OCI-LY1 (cell line): ENCODE results near the gene HOXD13.

ENCODE experiments used
- H2AFZ ChIP-seq: fragments of 200-600 bp; sonication (generic), shearing (Covaris generic); 2 replicates; pipeline ENCODE4 v1.6.0; 2014; ENCODE audit warnings: antibody characterized with exemption, mild to moderate bottlenecking, low read length
- H3F3A ChIP-seq: fragments of 200-600 bp; sonication (generic), shearing (Covaris generic); 2 replicates; pipeline ENCODE4 v1.6.0; 2014; ENCODE audit warnings: mild to moderate bottlenecking, antibody characterized with exemption, low read length, moderate library complexity; ENCODE audit not compliant: insufficient read depth
- H3K27ac ChIP-seq: fragments of 200-600 bp; sonication (generic); 2 replicates; pipeline ENCODE4 v1.5.1; 2014; ENCODE audit warnings: low read length, mixed run types, mild to moderate bottlenecking, low read depth; ENCODE audit not compliant: poor library complexity, severe bottlenecking
- H3K27me3 ChIP-seq: fragments of 200-600 bp; sonication (generic); 2 replicates; pipeline ENCODE4 v1.6.0; 2014; ENCODE audit warnings: antibody characterized with exemption, mild to moderate bottlenecking, low read length, moderate library complexity; ENCODE audit not compliant: insufficient read depth
- H3K36me3 ChIP-seq: fragments of 200-600 bp; sonication (generic); 2 replicates; pipeline ENCODE4 v1.6.1; 2014; ENCODE audit warnings: mild to moderate bottlenecking, antibody characterized with exemption, low read length, moderate library complexity, mixed read lengths; ENCODE audit not compliant: insufficient read depth
- H3K4me1 ChIP-seq: fragments of 200-600 bp; sonication (generic); 2 replicates; pipeline ENCODE4 v1.5.1; 2014; ENCODE audit warnings: mild to moderate bottlenecking, low read length, moderate library complexity; ENCODE audit not compliant: insufficient read depth, severe bottlenecking
- H3K4me2 ChIP-seq: fragments of 200-600 bp; sonication (generic), shearing (Covaris generic); 2 replicates; pipeline ENCODE4 v1.6.1; 2014; ENCODE audit warnings: low read length
- H3K4me3 ChIP-seq: fragments of 200-600 bp; sonication (generic); 2 replicates; pipeline ENCODE4 v1.5.1; 2014; ENCODE audit warnings: low read length, low read depth, mild to moderate bottlenecking, mixed read lengths; ENCODE audit not compliant: poor library complexity, severe bottlenecking
- H3K79me2 ChIP-seq: fragments of 200-600 bp; shearing (Covaris generic); 2 replicates; pipeline ENCODE4 v1.6.1; 2016; ENCODE audit warnings: mixed run types, low read length, mixed read lengths; ENCODE audit not compliant: insufficient read depth
- H3K9ac ChIP-seq: fragments of 200-600 bp; sonication (generic), shearing (Covaris generic); 2 replicates; pipeline ENCODE4 v1.6.1; 2014; ENCODE audit warnings: mild to moderate bottlenecking, low read length, mixed read lengths
- H3K9me2 ChIP-seq: fragments of 200-600 bp; sonication (generic), shearing (Covaris generic); 2 replicates; pipeline ENCODE4 v1.6.1; 2014; ENCODE audit warnings: low read depth, mild to moderate bottlenecking, low read length, mixed read lengths
- H3K9me3 ChIP-seq: fragments of 200-600 bp; shearing (Covaris generic); 2 replicates; pipeline ENCODE4 v1.6.1; 2014; ENCODE audit warnings: low read length, mixed read lengths
- H4K20me1 ChIP-seq: fragments of 200-600 bp; sonication (generic), shearing (Covaris generic); 2 replicates; pipeline ENCODE4 v1.6.0; 2016; ENCODE audit warnings: mild to moderate bottlenecking, low read length; ENCODE audit not compliant: insufficient read depth
- CTCF ChIP-seq: fragments of 200-600 bp; sonication (generic), shearing (Covaris generic); IDR thresholded peaks from 2 replicates; pipeline ENCODE4 v1.5.1; 2017; ENCODE audit warnings: mild to moderate bottlenecking, antibody characterized with exemption, low read length, moderate library complexity, mixed read lengths
- EZH2 ChIP-seq: fragments of 200-600 bp; sonication (generic), shearing (Covaris generic); IDR thresholded peaks from 2 replicates; pipeline ENCODE4 v1.8.0; 2017; ENCODE audit warnings: borderline replicate concordance, mixed run types, mild to moderate bottlenecking, antibody characterized with exemption, low read length, moderate library complexity, mixed read lengths

HOXD13 gene

GRCh38 chr2:176137252-176137580, 44.7 kb downstream of the HOXD13 start:
- Histone ChIP-seq H3K36me3 (no peaks in the 10 kb centered on the region), H3K9ac (no peak overlapping the region), H3K4me3 (no peak overlapping the region), H3F3A (no peaks in the 10 kb centered on the region), H3K9me2 (no peaks in the 10 kb centered on the region), H3K79me2 (no peaks in the 10 kb centered on the region), H3K9me3 (no peaks in the 10 kb centered on the region), H2AFZ (no peak overlapping the region), H3K4me1 (peaks cover 5% of the 10 kb centered on the region), H3K27me3 (no peaks in the 10 kb centered on the region), H4K20me1 (no peaks in the 10 kb centered on the region), H3K4me2 (no peak overlapping the region), H3K27ac (no peak overlapping the region)
- TF ChIP-seq CTCF, result no peak
- TF ChIP-seq EZH2, result no peak

GRCh38 chr2:176137906-176138305, 45.4 kb downstream of the HOXD13 start:
- H3F3A ChIP-seq, result no peaks in the 10 kb centered on the region
- H4K20me1 ChIP-seq, result no peaks in the 10 kb centered on the region
- H3K79me2 ChIP-seq, result no peaks in the 10 kb centered on the region
- TF ChIP-seq CTCF, result no peak
- no peak overlapping the region for H2AFZ ChIP-seq
- H3K4me2 ChIP-seq, result no peak overlapping the region
- H3K9me2 ChIP-seq, result no peaks in the 10 kb centered on the region
- H3K9me3 ChIP-seq, result no peaks in the 10 kb centered on the region
- no peak overlapping the region for H3K4me3 ChIP-seq
- no peaks in the 10 kb centered on the region for H3K27me3 ChIP-seq
- H3K9ac ChIP-seq, result no peak overlapping the region
- peaks cover 5% of the 10 kb centered on the region for H3K4me1 ChIP-seq
- no peaks in the 10 kb centered on the region for H3K36me3 ChIP-seq
- no peak overlapping the region for H3K27ac ChIP-seq

- peaks cover 5% of the 10 kb centered on the region for H3K4me1 ChIP-seq
- H3K9me3 ChIP-seq, result no peaks in the 10 kb centered on the region
- no peaks in the 10 kb centered on the region for H3F3A ChIP-seq
- H3K4me2 ChIP-seq, result no peak overlapping the region
- no peaks in the 10 kb centered on the region for H3K79me2 ChIP-seq
- no peak overlapping the region for H3K9ac ChIP-seq
- H3K27ac ChIP-seq, result no peak overlapping the region
- H3K9me2 ChIP-seq, result no peaks in the 10 kb centered on the region
- H3K4me3 ChIP-seq, result no peak overlapping the region
- no peaks in the 10 kb centered on the region for H3K36me3 ChIP-seq
- no peaks in the 10 kb centered on the region for H3K27me3 ChIP-seq
- TF ChIP-seq EZH2 (no peak), CTCF (no peak)
- H2AFZ ChIP-seq, result no peak overlapping the region
- H4K20me1 ChIP-seq, result no peaks in the 10 kb centered on the region
Measured at GRCh38 chr2:176138526-176138922, 46.0 kb downstream of the HOXD13 start.
